Heart left ventricle (tissue), 13 donors: Measurements from ENCODE around the gene IL22RA1.

Source experiments
- CTCF ChIP-seq, 12 donors: fragments of 200-600 bp; sonication (generic) in 4 of 12; IDR thresholded peaks; one replicate each; pipeline versions ENCODE4 v1.5.0 to v1.8.0; 2018 to 2022; ENCODE audit warnings: antibody characterized with exemption in 12 of 12, mild to moderate bottlenecking in 5 of 12
- POLR2A ChIP-seq, 2 donors: fragments of 450-650 bp; IDR thresholded peaks; one replicate each; pipeline ENCODE4 v1.6.1; 2017; ENCODE audit warnings: antibody characterized with exemption in 2 of 2, mild to moderate bottlenecking in 2 of 2, moderate library complexity in 2 of 2
- donor health status: ischemic (EF 13 %, LVEDD 7.1; RV severe dilation, severe dysfunction).
- donor health status: DM: no; HTN: yes; CAD: no.
- donor health status: DM: no; HTN: no; CAD: no.
- donor health status: ischemic (EF 25% LVEDD 6.9; RV normal size, moderate dysfunction).
- donor health status: ischemic (EF 25% LVEDD 5.7; RV mildly dilated, moderate dysfunction).
- donor health status: ischemic (EF 35%, LVEDD 5.7; RV mildly dilated, moderate dysfunction).
- donor health status: nonischemic (EF 11% LVEDD 7.7; RV severe dilation, severe dysfunction).
- donor health status: DM: yes; HTN: yes; CAD: no.
- donor health status: PGD.
- donor health status: ischemic (EF 29% LVEDD 5.4; RV normal size, mild dysfunction).
- donor health status: nonischemic (EF 23%, LVEDD 6.1; RV moderate dilation, normal function).

GRCh38 chr1:24191860-24192259 lies 48.9 kb upstream of the IL22RA1 start:
- TF ChIP-seq CTCF (IDR thresholded peaks at IDR 0.05) (no peak), POLR2A (IDR thresholded peaks at IDR 0.05) (no peak)
